ENCODE results near the gene TOMM7.

Gene TOMM7

DNA sequence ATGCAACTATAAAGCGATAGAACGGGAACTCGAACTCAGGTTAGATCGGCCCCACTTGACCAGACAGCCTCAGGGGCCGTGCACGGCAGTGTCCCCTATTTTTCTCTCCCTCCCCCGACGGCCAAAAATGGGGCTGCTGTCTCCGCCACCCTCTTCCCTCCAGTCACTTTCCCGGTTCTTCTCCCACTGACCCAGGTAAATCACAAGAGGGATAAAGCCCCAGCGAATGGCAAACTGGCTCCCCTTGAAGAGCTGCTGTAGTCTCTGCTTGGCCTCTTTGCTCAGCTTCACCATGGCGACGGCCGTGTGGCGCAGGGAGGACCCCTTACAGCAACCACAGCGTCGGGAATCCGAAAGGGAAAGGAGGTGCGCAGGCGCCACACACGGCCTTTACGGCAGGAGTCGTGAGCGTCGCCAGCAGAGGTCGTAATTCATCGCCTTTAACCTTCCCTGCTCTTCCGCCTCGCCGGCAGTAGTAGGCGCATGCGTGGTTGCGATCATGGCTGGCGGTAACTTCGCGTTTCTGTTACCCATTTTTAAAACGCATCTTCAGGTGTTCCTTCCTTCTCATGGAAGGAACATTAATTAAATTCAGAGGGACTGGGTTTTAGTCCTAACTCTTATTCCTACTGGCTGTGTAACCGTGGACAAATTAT is at the start of gene TOMM7:
Gene TOMM7, minus strand, starts transcription at position 364 of the 656 bp plus-strand sequence. Its CDS starts 70 bp downstream, at position 294.
- no peak for FAIRE-seq

- FAIRE-seq, result no peak
These were observed 49.6 kb upstream of the TOMM7 start for GRCh38 chr7:22872096-22872807.

DNA sequence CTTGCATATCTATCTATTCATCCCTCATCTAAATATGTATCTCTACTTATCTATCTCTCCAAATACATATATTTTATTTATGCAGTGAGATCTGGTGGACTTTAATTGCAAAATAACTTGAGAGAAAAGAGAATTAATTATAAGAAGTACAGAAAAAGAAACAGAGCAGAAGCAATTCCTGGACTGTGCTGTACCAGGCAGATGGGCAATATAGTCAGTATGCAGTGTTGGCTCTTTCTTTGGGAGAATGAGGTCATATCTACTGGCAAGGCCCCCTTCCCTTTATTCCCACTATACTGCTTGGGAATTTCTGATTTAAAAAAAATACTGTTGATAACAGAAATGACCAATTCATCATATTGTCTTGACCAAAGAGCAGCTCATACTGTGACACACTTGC is 49.0 kb upstream of the TOMM7 start:
- FAIRE-seq, result no peak

DNA sequence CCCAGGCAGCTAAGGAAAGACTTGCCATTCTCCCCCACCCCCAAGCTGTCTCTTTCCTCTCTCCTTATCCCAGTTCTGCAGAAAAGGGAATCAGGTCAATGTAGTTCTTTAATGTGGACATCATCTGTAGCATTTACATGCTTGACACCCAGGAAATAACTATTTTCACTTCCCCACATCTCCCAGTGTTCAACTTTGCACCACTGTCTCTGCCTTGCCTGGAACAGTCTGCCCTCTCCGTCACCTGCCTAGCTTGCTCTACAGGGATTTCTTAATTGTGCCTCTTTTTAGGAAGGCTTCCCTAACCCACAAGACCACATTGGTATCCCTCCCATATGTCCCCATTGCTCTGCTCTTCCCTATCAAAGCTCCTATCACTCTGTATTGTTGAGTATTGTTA is 45.9 kb upstream of the TOMM7 start:
- no peak for FAIRE-seq

DNA sequence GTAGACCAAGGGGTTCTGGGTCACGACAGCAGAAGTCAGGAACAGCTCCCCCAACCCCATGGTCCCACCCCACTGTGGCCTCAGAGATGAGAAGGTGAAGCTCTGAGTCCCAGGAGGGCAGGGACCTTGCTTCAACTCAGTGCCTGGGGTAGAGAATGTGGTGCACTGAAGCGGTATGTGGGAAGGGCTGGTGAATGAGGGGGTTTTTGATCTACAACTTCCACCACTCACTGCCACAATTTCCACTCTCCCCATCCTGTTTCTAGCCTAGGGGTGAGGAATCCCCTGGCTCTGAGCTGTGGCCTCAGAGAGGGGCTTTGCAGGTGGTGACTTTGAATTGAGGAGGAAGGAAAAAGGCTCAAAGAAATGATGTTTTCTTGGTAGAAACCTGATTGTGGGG is 44.9 kb upstream of the TOMM7 start:
- FAIRE-seq, result no peak

DNA sequence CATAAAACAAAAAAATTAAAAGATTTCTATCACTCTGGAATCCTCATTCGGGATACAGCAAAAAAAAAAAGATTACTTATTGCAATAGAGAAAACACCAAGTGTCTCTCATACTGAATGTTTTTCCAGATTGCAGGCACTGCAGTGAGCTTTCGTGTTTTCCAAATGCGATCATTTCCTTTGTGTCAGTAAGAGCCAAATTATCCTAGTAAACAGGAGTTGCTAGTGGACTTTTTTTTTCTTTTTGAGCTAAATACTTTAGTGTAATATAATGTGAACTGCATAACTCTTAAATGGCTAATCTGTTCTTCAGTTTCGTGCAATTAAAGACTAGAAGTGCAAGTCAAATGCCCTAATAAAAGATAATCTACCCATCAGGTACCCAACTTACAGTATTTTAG is 44.4 kb upstream of the TOMM7 start:
- no peak for FAIRE-seq

GRCh38 chr7:22865602-22865960 is 42.9 kb upstream of the TOMM7 start:
- FAIRE-seq, result no peak

DNA sequence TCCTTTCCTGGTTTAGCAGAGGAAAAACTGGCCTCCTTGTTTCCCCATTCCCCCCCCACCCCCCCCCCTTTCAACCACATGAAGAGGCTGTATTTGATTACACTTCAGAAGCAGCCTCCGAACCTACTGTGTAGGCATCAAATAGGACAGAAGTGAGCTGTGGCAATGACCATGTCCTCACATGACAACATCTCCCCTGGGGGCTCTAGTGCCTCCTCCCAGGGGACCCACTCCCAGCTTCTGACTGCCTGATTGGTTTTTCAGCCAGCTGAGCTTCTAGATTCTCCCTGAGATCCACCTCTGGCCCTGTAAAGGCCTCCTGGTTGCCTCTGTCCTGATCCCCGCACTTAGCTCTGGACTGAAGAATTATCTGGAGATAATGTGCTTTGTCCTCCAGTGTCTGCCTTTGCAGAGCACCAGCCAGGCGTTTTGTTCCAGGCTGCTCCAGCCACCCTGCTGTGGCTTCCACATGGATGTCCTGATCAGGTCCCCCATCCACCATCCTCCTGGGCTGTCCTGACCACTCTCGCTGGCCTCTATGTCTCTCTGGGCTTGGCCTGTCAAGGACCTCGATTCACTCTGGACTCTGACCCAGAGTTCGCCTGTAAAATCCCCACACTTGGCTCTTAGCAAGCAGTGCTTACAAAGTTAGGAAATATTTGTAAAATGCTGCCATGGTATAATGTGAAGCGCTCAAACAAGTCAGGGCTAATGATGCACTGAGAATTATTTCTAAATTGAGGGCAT is 42.4 kb upstream of the TOMM7 start:
- FAIRE-seq, result no peak

DNA sequence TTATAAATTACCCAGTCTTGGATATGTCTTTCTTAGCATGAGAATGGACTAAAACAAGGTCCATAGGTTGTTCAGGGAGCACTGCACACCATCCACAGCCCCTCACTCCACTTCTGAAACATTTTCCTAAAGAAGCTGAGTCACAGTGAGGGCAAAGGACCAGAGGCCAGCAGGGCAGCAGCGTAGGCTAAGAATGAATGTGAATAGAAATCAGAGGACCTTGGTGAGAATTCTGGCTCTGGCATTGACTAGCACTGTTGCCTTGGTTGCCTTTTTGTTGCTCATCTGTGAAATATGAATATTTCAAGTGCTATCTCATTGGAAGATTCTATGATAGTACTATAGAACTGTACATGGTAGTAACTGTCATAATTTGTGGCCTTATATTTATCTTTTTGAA is 41.7 kb upstream of the TOMM7 start:
- FAIRE-seq, result no peak

GRCh38 chr7:22863156-22863899 is 40.7 kb upstream of the TOMM7 start:
- FAIRE-seq, result no peak

DNA sequence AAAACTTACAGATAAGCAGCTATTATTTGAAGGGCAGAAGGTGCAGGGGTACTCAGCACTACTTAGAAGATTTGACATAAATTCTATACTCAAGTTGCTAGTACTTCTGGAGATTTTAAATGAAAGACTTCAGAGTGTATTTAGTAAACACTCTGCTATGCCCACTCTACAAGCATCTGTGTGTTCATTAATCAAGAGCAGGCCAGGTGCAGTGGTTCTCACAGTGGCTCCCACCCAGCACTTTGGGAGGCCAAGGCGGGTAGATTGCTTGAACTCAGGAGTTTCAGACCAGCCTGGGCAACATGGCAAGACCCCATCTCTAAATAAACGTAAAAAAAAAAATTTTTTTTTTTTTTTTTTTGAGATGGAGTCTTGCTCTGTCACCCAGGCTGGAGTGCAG is 38.9 kb upstream of the TOMM7 start:
- FAIRE-seq, result no peak

DNA sequence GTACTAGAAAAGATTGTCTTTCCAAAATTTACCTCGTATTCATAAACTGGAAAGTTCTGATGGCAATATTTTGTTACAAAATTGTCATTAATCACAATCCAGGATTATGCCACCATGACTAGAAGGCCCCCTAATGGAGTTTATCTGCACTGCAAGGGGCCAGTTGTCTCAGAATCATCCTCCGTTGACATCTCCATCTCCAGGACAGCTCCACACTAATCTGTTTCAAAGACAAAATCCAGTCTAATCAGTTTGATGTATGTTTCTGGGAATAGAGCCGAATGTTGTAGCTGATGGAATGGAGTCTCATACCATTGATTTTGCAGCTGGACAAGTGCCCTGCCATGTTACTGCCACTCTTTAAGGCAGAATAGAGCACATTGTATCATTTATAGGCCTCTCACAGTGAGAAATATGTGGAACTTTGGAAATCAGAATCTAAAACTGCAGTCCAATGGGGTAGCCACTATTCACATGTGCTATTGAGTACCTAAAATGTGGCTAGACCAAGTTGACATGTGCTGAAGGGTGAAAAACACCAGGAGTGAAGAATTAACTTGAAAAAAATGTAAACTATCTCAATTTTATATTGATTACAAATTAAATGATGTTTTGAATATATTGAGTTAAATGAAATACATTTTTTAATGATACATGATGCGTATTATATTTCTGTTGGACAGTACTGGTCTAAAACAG is 38.3 kb upstream of the TOMM7 start:
- no peak for FAIRE-seq

GRCh38 chr7:22860337-22860736 is 37.7 kb upstream of the TOMM7 start:
- no peak for FAIRE-seq

DNA sequence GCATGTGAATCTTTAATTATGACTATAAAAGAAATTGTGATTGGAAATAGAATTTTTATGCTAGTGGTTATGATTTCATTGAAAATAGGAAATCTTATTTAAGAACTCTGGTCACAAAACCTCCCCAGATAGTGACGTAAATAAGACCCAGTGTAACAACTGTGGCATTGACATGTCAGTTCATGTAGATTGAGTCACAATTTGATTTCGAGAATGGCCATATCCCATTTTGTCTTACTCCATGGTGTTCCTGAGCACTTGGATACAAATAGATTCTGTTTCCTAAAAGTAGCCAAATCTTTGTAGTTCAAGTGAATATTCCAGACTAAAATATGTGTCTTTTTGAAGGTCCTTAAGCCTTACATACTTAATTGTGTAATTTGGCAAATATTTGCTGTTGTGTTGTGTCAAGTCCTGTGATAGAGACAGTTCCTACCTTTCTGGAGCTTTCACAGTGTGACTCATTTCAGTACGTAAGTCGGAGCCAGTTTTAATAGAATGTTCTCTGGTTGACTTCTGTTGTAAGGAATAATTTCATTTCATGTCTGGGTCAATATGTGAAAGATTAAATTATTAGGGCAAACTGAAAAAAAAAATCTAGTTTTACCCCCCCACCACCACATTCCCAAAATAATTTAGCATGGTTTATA is 37.1 kb upstream of the TOMM7 start:
- FAIRE-seq, result no peak

GRCh38 chr7:22858640-22859561 is 36.3 kb upstream of the TOMM7 start:
- no peak for FAIRE-seq

DNA sequence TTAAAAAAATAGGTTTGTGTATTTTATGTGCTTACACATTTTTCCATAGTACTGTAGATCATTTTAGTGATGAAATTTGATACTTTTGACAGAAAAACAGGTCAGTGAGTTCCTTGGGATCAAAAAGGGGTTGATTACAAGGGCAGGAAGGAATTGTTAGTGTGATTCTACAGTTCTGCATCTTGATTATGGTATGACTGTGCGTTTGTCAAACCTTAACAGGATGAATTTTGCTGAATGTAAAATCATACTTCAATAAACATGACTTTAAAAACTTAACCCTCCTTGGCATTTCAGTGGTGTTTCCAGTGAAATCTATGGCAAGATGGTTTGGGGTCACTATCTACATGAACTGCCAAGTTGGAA is 35.6 kb upstream of the TOMM7 start:
- FAIRE-seq, result no peak

GRCh38 chr7:22856416-22856815 is 33.8 kb upstream of the TOMM7 start:
- FAIRE-seq, result no peak

- no peak for FAIRE-seq
These were observed 32.4 kb upstream of the TOMM7 start for GRCh38 chr7:22855049-22855392.

GRCh38 chr7:22854158-22855048 is 31.8 kb upstream of the TOMM7 start:
- FAIRE-seq, result no peak

DNA sequence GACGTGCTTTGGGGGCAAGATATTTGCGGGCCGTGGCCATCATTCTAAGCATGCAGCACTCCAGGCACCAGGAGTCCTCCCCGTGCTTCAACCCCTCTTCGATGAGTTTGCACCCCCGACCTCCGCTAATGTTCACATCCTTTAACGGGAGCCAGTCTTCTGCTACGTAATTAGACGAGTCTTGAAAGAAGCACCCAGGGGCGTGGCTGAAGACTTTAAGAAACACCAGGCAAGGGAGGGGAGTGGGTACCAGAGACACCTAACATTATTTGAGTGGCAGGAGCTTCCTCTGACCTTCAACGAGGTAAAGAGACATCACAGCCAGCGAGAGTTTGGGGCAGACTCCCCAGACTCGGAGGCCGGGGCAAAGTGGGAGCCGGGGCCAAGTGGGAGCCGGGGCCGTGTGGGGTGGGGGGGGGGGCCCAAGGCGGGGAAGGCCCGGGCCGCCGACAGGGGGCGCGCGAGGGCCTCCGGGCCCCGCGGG is 31.1 kb upstream of the TOMM7 start:
- FAIRE-seq, result no peak
